ENCODE data around the gene ATRX. TPM values are rescaled to one million over a fixed set of nuclear protein-coding genes. Genes with fewer than 3 reads are reported as not detected.

ATRX gene
- total RNA-seq, 1 experiment from 2014 or later, result 85.8 TPM

DNA sequence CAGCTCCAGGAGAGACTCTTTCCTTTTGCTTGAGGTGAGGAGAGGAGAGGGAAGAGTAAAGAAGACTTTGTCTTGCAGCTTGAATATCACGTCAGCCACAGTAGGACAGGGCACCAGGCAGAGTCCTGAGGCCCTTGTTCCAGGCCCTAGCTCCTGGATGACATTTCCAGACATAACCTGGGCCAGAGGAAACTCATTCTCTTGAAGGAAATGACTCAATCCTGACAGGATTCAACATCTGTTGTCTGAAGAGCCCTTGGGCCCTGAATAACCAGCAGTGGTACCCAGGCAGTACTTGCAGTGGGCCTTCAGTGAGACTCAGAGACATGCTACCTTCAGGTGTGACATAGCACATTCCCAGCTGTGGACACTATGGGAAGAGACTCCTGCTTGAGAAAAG lies 276.0 kb downstream of the ATRX start:
- no peaks in the 10 kb centered on the region for H3K27me3 ChIP-seq (ENCODE audit: control insufficient read depth, insufficient read depth, low read length)
- H3K9me3 ChIP-seq (ENCODE audit: control insufficient read depth, insufficient read depth, low read depth, low read length), result no peaks in the 10 kb centered on the region
- CTCF ChIA-PET, result no interaction called here
- ATAC-seq (no peak), DNase-seq (ENCODE audit: low read depth, low spot score) (no peak)
- no peak overlapping the region for H3K4me3 ChIP-seq (ENCODE audit: low read depth in 2 of 2, low read length in 2 of 2)
- H3K4me1 ChIP-seq (ENCODE audit: control insufficient read depth, insufficient read depth, low read length), result no peaks in the 10 kb centered on the region
- intact Hi-C loops (cut with micrococcal nuclease; ENCODE audit: unreplicated experiment) (no loop called here), in situ Hi-C loops (cut with HindIII; ENCODE audit: low pct_unique_long_range_greater_than_20kb, low sequenced_read_pairs) (no loop called here)
- no peaks in the 10 kb centered on the region; the same call in 1 of the 2 replicates for H3K36me3 ChIP-seq (ENCODE audit: control insufficient read depth, insufficient read depth, low read length)
- no peak overlapping the region for H3K27ac ChIP-seq (ENCODE audit: low read length)
- BruUV-seq (replicated peaks), result no TSS peak
- TF ChIP-seq, protein P1, sequence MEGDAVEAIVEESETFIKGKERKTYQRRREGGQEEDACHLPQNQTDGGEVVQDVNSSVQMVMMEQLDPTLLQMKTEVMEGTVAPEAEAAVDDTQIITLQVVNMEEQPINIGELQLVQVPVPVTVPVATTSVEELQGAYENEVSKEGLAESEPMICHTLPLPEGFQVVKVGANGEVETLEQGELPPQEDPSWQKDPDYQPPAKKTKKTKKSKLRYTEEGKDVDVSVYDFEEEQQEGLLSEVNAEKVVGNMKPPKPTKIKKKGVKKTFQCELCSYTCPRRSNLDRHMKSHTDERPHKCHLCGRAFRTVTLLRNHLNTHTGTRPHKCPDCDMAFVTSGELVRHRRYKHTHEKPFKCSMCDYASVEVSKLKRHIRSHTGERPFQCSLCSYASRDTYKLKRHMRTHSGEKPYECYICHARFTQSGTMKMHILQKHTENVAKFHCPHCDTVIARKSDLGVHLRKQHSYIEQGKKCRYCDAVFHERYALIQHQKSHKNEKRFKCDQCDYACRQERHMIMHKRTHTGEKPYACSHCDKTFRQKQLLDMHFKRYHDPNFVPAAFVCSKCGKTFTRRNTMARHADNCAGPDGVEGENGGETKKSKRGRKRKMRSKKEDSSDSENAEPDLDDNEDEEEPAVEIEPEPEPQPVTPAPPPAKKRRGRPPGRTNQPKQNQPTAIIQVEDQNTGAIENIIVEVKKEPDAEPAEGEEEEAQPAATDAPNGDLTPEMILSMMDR (IDR thresholded peaks at IDR 0.05), result no peak
- TF ChIP-seq SIN3A (IDR thresholded peaks at IDR 0.05; ENCODE audit: borderline replicate concordance, insufficient read depth, low read depth, low read length) (no peak), REST (IDR thresholded peaks at IDR 0.05; ENCODE audit: insufficient read depth in 1 of 2, low read depth in 2 of 2, low read length in 1 of 2) (no peak), TCF7L2 (IDR thresholded peaks at IDR 0.05; ENCODE audit: low read depth, low read length) (no peak), POLR2AphosphoS5 (IDR thresholded peaks at IDR 0.05; ENCODE audit: low read depth, low read length) (no peak)
- POLR2A ChIA-PET, result no interaction called here

GRCh38 chrX:77505227-77505626 lies 280.8 kb downstream of the ATRX start:
- DNase-seq (ENCODE audit: low read depth, low spot score) (no peak), ATAC-seq (no peak)
- Histone ChIP-seq H3K36me3 (ENCODE audit: control insufficient read depth, insufficient read depth, low read length) (no peaks in the 10 kb centered on the region; the same call in 1 of the 2 replicates), H3K4me1 (ENCODE audit: control insufficient read depth, insufficient read depth, low read length) (no peaks in the 10 kb centered on the region), H3K27ac (ENCODE audit: low read length) (no peak overlapping the region), H3K27me3 (ENCODE audit: control insufficient read depth, insufficient read depth, low read length) (no peaks in the 10 kb centered on the region), H3K9me3 (ENCODE audit: control insufficient read depth, insufficient read depth, low read depth, low read length) (no peaks in the 10 kb centered on the region), H3K4me3 (ENCODE audit: low read depth in 2 of 2, low read length in 2 of 2) (no peak overlapping the region)
- in situ Hi-C loops (cut with HindIII; ENCODE audit: low pct_unique_long_range_greater_than_20kb, low sequenced_read_pairs), result no loop called here
- intact Hi-C loops (cut with micrococcal nuclease; ENCODE audit: unreplicated experiment), result no loop called here
- BruUV-seq (replicated peaks), result no TSS peak
- POLR2A ChIA-PET, result no interaction called here
- CTCF ChIA-PET, result no interaction called here
- no peak for TF ChIP-seq REST (IDR thresholded peaks at IDR 0.05; ENCODE audit: insufficient read depth in 1 of 2, low read depth in 2 of 2, low read length in 1 of 2)

All from Panc1 (cell line).